Esophagus muscularis mucosa (tissue), 4 donors: ENCODE data around the gene GCK. TPM values are rescaled to one million over a fixed set of nuclear protein-coding genes. Genes with fewer than 3 reads are reported as not detected.

Experiments
- DNase-seq: peaks from one replicate; pipeline ENCODE4 v3.0.0-alpha.2; 2017; ENCODE audit errors: extremely low spot score
- H3K27ac ChIP-seq, 4 donors: fragments of 200-600 bp; sonication (generic); replicated peaks in 1 of 4; 1 replicate in 3 of 4; 2 replicates in 1 of 4; pipeline ENCODE4 v1.5.1; 2016 to 2019; ENCODE audit warnings: mild to moderate bottlenecking in 1 of 4
- H3K27me3 ChIP-seq, 4 donors: fragments of 200-600 bp; sonication (generic); one replicate each; pipeline versions ENCODE4 v1.5.1 to v1.6.0; 2016 to 2019
- H3K36me3 ChIP-seq, 4 donors: fragments of 200-600 bp; sonication (generic); one replicate each; pipeline ENCODE4 v1.5.1; 2016 to 2019
- H3K4me1 ChIP-seq, 4 donors: fragments of 200-600 bp; sonication (generic); one replicate each; pipeline ENCODE4 v1.5.1; 2016 to 2019
- H3K4me3 ChIP-seq, 4 donors: fragments of 200-600 bp; sonication (generic); 1 replicate in 2 of 4; 2 replicates in 2 of 4; pipeline ENCODE4 v1.5.1; 2016 to 2019; ENCODE audit warnings: mild to moderate bottlenecking in 4 of 4, moderate library complexity in 1 of 4
- H3K9me3 ChIP-seq, 4 donors: fragments of 200-600 bp; sonication (generic); 1 replicate in 3 of 4; 2 replicates in 1 of 4; pipeline ENCODE4 v1.5.1; 2016 to 2019
- CTCF ChIP-seq, 3 experiments: fragments of 200-600 bp in 2 of 3; fragments of 450-650 bp in 1 of 3; sonication (generic) in 2 of 3; IDR thresholded peaks; one replicate each; pipeline ENCODE4 v1.5.1; 2017 to 2019; ENCODE audit warnings: antibody characterized with exemption in 3 of 3, mild to moderate bottlenecking in 2 of 3, moderate library complexity in 1 of 3
- EP300 ChIP-seq: sonication (generic); formaldehyde crosslinking; IDR thresholded peaks from one replicate; pipeline ENCODE4 v1.6.1; 2017; ENCODE audit warnings: antibody characterized with exemption
- POLR2A ChIP-seq: fragments of 450-650 bp; IDR thresholded peaks from one replicate; pipeline ENCODE4 v1.6.1; 2017; ENCODE audit warnings: antibody characterized with exemption, moderate library complexity, mild to moderate bottlenecking, low read depth
- POLR2AphosphoS5 ChIP-seq, 2 donors: sonication (generic); formaldehyde crosslinking; IDR thresholded peaks; one replicate each; pipeline ENCODE4 v1.6.1; 2017; ENCODE audit warnings: antibody characterized with exemption in 2 of 2
- WGBS: methylation state at CpG from one replicate; pipeline ENCODE4 v1.1.5; 2018; 5-methylcytosine and 5-hydroxymethylcytosine counted together
- intact Hi-C: fragments of 100-400 bp; cut with DNase I; formaldehyde crosslinking; loops from one replicate; pipeline ENCODE4 v1.15.1; 2023
- total RNA-seq, 4 donors: library from RNA; depleted of rRNA; stranded (reverse); fragments of >200 nt; gene quantifications; one replicate each; pipeline versions ENCODE4 v1.1.0 to v1.2.1, GENCODE V29; 2016

Gene GCK
- total RNA-seq, 4 donors from 2014 or later: 0.75 to 2.8 (median 1.2) TPM

- TF ChIP-seq CTCF (IDR thresholded peaks at IDR 0.05): no peak
- TF ChIP-seq POLR2AphosphoS5 (IDR thresholded peaks at IDR 0.05): no peak
- no peak for TF ChIP-seq POLR2A
- no peak for TF ChIP-seq EP300
- peaks cover 0 to 1% (median 0%) of the 10 kb centered on the region in 4 donors for H3K27me3 ChIP-seq
- intact Hi-C loops: no loop called here
- H3K36me3 ChIP-seq: no peaks in the 10 kb centered on the region
- no peak for DNase-seq
- peaks cover 0 to 9% (median 3%) of the 10 kb centered on the region in 4 donors for H3K9me3 ChIP-seq
- 83% methylated on average over 5 of the region's 5 CpGs for WGBS
- H3K4me1 ChIP-seq: no peaks in the 10 kb centered on the region
- H3K27ac ChIP-seq: no peak overlapping the region
- H3K4me3 ChIP-seq: no peak overlapping the region
Measured at GRCh38 chr7:44186736-44187135, 2.5 kb downstream of the GCK start.

DNA sequence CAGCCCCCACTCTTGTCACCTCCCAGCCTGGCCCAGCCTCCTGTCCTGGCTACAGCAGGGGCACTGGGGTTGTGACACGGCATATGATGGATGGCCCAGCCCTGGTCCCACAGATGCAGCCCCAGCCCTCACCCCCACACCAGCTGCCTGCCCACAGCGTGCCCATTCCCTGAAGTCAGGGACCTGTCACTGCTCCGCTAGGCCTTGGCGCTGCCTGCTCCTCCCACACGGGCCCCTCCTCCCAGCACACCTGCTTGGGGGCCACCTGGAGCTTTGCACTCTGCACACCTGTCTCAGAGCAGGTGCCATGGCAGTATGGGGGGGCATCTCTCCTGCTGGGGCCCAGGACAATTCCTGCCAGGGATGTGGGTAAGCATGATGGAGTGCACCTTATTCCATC lies 3.5 kb downstream of the GCK start:
- no peaks in the 10 kb centered on the region for H3K27me3 ChIP-seq
- H3K27ac ChIP-seq: no peak overlapping the region
- intact Hi-C loops: no loop called here
- 93% methylated on average over 3 of the region's 5 CpGs for WGBS
- peaks cover 0 to 9% (median 3%) of the 10 kb centered on the region in 4 donors for H3K9me3 ChIP-seq
- no peak overlapping the region for H3K4me3 ChIP-seq
- DNase-seq: no peak
- H3K36me3 ChIP-seq: no peaks in the 10 kb centered on the region
- TF ChIP-seq POLR2A (no peak), CTCF (IDR thresholded peaks at IDR 0.05) (no peak), POLR2AphosphoS5 (IDR thresholded peaks at IDR 0.05) (no peak), EP300 (no peak)
- H3K4me1 ChIP-seq: no peaks in the 10 kb centered on the region

DNA sequence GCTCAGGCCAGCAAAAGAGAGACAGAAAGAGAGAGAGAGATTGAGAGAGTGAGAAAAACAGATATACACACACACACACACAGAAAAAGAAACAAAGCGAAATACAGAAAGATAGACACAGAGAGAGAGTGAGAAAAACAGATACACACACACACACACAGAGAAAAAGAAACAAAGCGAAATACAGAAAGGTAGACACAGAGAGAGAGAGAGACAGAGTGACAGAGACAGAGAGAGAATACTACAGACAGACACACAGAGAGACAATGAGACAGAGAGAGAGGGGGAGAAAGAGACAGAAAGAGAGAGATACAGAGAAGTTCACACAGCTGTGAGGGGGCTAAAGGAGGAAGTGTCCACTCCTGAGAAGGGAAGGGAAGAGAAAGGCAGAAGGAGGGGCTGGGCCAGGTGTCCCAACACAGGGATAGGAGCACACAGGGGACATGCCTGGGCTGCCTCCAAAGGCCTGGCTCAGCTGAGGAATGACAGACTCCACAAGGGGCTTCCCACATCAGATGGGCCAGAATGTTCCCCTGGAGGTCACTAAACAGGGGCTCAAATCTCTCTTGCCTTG lies 4.3 kb downstream of the GCK start:
- H3K4me1 ChIP-seq: no peaks in the 10 kb centered on the region
- H3K27me3 ChIP-seq: no peaks in the 10 kb centered on the region
- no peak for TF ChIP-seq POLR2A
- TF ChIP-seq CTCF (IDR thresholded peaks at IDR 0.05): no peak
- no peak for TF ChIP-seq EP300
- no peak for TF ChIP-seq POLR2AphosphoS5 (IDR thresholded peaks at IDR 0.05)
- H3K9me3 ChIP-seq: peaks cover 0 to 9% (median 3%) of the 10 kb centered on the region in 4 donors
- no peak overlapping the region for H3K27ac ChIP-seq
- 84% methylated on average over 2 of the region's 2 CpGs for WGBS
- no peak for DNase-seq
- no peak overlapping the region for H3K4me3 ChIP-seq
- intact Hi-C loops: no loop called here
- H3K36me3 ChIP-seq: no peaks in the 10 kb centered on the region

DNA sequence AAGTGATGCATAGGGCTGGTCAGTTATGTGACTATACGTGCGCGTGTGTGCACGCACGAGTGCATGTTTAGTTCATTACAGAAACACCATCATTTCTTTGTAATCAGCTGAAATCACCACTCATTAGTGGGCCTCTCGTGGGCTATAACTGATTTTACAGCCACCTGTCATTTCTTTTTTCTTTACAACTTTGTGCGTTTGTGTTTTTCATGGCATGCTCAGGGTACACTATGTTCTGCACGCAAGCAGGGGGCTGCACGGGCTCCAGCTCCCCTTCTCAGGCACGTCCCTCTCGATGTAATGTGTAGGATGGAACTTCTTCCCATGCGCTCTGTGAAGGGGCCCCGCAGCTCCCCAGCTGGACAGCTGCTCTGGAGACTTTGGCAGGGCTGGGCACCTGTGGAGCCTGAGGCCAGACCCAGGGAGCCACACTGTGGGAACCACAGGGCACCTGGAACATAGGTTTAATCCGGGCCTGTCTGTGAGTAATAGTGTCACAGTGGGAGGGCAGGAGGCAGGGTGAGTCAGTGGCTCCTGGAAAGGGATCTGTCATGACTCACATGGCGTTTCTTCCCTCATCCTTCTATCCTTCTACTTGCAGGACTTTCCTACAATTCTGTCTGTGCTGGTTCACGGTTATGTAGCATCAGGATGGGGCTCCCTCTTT lies 4.9 kb downstream of the GCK start:
- 74% methylated on average over 14 of the region's 16 CpGs for WGBS
- Histone ChIP-seq H3K9me3 (peaks cover 0 to 9% (median 3%) of the 10 kb centered on the region in 4 donors), H3K4me3 (no peak overlapping the region), H3K27me3 (no peaks in the 10 kb centered on the region), H3K27ac (no peak overlapping the region), H3K36me3 (no peaks in the 10 kb centered on the region), H3K4me1 (no peaks in the 10 kb centered on the region)
- DNase-seq: no peak
- intact Hi-C loops: no loop called here
- TF ChIP-seq CTCF (IDR thresholded peaks at IDR 0.05) (no peak), POLR2AphosphoS5 (IDR thresholded peaks at IDR 0.05) (no peak), EP300 (no peak), POLR2A (no peak)
